GM12873 (cell line): ENCODE results near the gene CGNL1.

ENCODE experiments used
- TF ChIP-seq, protein P1 (sequence below): IDR thresholded peaks from 2 replicates; pipeline ENCODE4 v1.5.1; 2012; ENCODE audit warnings: low read depth, mild to moderate bottlenecking, moderate library complexity, low read length, control low read depth; ENCODE audit not compliant: insufficient read depth; ENCODE audit errors: missing control alignments

Gene CGNL1

DNA sequence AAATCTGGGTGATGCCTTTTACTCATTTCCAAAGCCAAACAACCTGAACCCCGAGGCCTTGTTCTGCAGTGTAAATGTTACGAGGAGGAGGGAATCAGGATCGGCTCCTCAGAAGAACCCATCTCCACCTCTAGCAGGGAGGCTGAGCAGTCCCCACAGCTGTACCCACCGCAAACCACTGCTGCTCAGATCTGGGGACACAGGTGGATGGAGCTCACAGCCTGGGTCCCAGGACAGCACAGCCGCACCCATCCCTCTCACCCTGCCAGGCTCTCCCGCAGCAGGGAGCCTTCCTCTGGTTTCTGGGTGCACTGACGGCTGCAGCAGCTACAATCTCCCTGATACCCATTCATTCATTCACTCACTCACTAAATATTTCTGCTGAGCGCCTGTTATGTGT, 44.0 kb upstream of the CGNL1 start:
- TF ChIP-seq, protein P1, sequence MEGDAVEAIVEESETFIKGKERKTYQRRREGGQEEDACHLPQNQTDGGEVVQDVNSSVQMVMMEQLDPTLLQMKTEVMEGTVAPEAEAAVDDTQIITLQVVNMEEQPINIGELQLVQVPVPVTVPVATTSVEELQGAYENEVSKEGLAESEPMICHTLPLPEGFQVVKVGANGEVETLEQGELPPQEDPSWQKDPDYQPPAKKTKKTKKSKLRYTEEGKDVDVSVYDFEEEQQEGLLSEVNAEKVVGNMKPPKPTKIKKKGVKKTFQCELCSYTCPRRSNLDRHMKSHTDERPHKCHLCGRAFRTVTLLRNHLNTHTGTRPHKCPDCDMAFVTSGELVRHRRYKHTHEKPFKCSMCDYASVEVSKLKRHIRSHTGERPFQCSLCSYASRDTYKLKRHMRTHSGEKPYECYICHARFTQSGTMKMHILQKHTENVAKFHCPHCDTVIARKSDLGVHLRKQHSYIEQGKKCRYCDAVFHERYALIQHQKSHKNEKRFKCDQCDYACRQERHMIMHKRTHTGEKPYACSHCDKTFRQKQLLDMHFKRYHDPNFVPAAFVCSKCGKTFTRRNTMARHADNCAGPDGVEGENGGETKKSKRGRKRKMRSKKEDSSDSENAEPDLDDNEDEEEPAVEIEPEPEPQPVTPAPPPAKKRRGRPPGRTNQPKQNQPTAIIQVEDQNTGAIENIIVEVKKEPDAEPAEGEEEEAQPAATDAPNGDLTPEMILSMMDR = no peak

DNA sequence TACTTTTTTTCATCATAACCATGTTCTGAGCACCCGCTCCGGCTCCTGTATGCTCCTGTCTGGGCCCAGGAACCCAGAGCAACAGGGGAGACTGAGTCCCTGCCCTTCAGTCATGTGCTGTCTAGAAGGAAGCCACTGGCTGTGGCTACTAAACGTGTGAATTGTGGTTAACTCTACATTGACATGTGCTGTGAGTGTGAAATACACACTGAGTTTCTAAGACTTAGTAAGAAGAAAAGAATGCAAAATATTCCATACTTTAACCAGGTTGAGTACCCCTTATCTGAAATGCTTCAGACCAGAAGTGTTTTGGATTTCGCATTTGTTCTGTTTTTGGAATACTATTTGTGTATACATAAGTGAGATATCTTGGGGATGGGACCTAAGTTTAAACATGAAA, 42.8 kb upstream of the CGNL1 start:
- TF ChIP-seq, protein P1 = no peak

DNA sequence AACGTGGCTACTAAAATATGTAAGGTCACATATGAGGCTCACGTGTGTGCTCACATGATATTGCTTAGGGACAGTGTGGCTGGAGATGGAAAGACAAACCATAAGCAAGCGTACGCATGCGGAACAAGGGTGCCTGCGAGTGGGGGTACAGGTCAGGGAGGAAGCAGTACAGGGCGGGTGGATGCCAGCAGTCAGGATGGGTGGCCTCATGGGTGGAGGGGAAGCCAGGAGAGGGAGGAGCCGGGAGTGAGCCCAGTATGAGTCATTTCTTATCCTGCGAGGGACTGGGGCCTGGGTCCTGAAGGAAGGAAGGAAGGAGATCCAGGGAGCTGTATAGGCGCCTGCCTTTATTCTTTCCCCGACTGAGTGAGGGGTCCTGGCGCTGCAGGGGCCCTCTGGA, 42.0 kb upstream of the CGNL1 start:
- TF ChIP-seq, protein P1 = no peak

DNA sequence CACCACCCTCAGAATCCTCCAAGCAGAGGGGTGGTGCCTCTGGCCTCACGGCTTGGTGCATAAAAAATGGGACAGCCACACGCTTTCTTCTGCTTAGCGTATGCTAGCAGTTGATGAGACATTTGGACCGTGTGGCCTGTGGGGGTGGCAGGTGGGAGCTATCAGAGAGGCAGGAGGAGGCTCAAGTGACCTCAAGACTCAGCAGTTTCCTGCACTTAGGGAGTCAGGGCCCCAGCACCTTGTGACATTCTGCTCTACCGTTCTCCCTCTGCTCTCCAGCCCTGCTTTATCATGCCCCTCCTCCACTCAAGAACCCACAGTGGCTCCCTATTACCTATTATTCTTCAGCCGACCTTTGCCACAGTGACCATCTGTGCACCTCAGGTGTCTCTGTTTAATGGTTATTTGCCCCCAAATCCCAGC, 41.0 kb upstream of the CGNL1 start:
- TF ChIP-seq, protein P1 = no peak

DNA sequence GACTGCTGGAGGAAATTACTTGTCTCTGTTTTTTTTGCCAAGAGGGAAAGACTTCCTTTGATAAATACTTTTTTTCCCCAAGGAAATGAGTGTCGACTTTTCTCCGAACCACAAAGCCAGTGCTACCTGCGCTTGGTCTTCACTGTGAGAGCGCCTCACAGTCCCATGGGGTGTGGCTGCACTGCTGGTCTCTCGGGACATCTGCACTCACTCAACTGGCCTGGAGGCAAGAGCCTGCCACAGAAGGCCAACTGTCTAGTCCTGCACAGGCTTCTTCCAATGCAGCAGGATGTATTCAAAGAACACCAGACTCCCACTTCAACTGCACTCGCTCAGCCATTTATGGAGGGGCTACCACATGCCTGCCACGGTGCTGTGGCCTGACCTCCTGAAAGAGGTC, 40.6 kb upstream of the CGNL1 start:
- TF ChIP-seq, protein P1 = no peak

DNA sequence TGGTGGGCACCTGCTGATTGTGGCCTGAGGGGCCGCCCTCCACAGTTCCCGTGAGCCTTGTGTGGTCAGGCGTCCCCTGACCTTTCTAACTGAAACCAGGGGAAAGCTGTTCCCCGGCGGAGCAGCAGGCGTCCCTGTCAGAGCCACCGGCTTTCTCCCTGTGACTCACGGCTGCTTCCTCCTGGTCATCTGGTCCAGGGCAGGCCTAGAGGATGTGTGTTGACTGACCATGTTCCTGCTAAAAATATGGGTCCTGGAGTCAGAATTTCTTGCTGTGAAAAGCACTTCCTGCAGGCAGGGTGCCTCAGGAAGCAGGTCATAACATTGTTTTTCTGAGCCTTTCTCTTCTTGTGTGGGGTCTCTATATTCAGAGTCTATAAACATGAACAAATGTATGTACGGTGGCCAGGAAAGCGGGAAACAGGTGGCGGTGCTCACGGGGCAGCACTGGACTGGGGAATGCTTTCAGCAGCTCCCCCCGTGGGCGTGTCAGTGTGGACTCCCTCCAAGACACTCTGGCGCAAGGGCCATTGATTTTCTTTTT, 38.4 kb upstream of the CGNL1 start:
- TF ChIP-seq, protein P1 = no peak

DNA sequence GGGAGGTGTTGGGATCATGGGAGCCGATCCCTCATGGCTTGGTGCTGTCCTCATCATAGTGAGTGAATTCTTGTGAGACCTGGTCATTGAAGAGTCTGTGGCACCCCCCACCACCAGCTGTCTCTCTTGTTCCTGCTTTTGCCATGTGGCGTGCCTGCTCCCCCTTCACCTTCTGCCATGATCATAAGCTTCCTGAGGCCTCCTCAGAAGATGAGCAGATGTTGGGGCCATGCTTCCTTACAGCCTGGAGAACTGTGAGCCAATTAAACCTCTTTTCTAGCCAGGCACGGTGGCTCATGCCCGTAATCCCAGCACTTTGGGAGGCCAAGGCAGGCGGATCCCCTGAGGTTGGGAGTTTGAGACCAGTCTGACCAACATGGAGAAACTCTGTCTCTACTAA, 37.0 kb upstream of the CGNL1 start:
- TF ChIP-seq, protein P1 = no peak
